NCI-H2029 (cell line): ENCODE data around the gene TRAF3IP1.

Source experiments
- DNase-seq: peaks from one replicate; lab custom pipeline; 2025; lab: John Stamatoyannopoulos, UW

The TRAF3IP1 gene

DNA sequence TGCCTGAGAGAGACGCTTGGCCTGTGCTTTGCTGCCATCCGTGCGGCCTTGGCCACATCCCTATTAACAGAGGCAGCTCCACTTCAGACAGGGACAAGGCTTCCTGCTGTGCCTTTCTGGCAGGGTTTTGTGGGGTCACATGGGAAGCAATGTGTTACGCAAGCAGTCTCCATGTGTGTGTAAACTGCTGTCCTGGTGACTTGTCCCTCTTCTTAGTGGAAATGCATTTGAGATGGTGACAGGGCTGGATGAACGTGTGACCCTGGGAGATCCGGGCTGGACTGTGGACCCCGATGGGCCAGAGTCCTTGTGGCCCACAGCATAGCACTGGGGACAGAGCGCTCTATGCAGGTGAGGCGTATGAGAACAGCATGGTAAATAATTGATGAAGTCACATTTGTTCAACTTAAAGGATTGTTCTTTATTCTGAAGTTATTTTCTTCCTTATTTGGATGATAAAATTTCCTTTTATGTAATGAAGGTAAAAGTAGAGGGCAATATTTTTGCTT lies 129.6 kb downstream of the TRAF3IP1 start:
- no peak for DNase-seq

DNA sequence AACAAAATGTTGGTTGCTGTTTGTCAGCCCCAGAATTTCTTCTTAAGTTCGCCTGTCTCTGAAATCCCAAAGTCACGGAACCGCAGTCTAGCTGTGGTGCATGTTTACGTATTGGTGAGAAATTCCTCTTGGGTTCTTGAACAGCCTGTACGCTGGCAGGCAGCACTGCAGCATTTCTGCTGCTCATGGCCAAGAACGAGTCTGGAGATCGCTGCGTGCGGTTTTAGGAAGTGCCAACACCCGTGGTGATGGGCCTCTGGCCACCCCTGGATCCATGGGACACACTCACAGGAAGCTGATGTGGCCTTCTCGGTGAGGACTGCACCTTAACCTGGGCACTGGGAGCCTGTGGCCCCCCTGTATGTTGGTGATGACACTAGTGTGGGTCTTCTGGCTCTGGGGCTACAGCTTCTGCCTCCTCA lies 130.1 kb downstream of the TRAF3IP1 start:
- DNase-seq = no peak
